GM21737 (cell line): ENCODE data around the gene SELENOF.
"Not testable (repeated sequence)": the region's sequence is repeated elsewhere in the genome, so short reads cannot be mapped to it uniquely, and the experiment has no call there.

Experiments used
- ATAC-seq: cut with Tn5 transposase; IDR thresholded peaks from one replicate; pipeline ENCODE4 v1.9.1; 2021; ENCODE audit warnings: mild to moderate bottlenecking, moderate library complexity; ENCODE audit not compliant: unreplicated experiment

The SELENOF gene

GRCh38 chr1:86821956-86822355 is 92.0 kb downstream of the SELENOF start:
- no peak for ATAC-seq

- not testable (repeated sequence) for ATAC-seq
These were observed 94.0 kb downstream of the SELENOF start for GRCh38 chr1:86819970-86820369.

- not testable (repeated sequence) for ATAC-seq
These were observed 96.6 kb downstream of the SELENOF start for GRCh38 chr1:86817246-86817826.

- ATAC-seq: not testable (repeated sequence)
These were observed 99.8 kb downstream of the SELENOF start for GRCh38 chr1:86814118-86814517.
